Measurements from ENCODE around the gene ALG6. TPM values are rescaled to one million over a fixed set of nuclear protein-coding genes. Genes with fewer than 3 reads are reported as not detected.
"Not testable (repeated sequence)": the region's sequence is repeated elsewhere in the genome, so short reads cannot be mapped to it uniquely, and the experiment has no call there.

Gene ALG6
- total RNA-seq, 1 experiment from 2014 or later: 16.3 TPM

DNA sequence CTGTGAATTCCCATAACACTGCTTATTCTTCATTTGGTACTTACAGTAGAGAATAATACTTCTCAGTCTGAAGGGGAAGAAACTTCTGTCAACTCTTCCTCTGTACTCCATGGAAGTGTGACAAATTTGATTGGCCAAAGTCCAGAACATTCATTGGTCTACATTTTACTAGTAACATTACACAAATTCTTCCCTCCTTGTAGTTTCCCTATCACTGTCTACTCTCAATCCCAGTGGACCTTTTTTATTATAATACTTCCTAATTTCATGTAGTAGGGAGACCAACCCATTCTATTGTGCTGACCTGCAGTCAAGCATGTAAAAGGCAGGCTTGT lies 74.7 kb downstream of the ALG6 start:
- no peak for DNase-seq
- no peaks in the 10 kb centered on the region for H3K9me3 ChIP-seq
- H3K36me3 ChIP-seq: peaks cover 3% of the 10 kb centered on the region
- H3K4me3 ChIP-seq: no peak overlapping the region
- no peaks in the 10 kb centered on the region for H3K27me3 ChIP-seq

- H3K27me3 ChIP-seq: no peaks in the 10 kb centered on the region
- no peak for DNase-seq
- peaks cover 3% of the 10 kb centered on the region; the same call in 1 of the 2 replicates for H3K36me3 ChIP-seq
- no peaks in the 10 kb centered on the region for H3K9me3 ChIP-seq
- no peak overlapping the region for H3K4me3 ChIP-seq
Observed at GRCh38 chr1:63448731-63449246, 81.4 kb downstream of the ALG6 start.

- H3K36me3 ChIP-seq: peaks cover 3% of the 10 kb centered on the region; the same call in 1 of the 2 replicates
- DNase-seq: no peak
- no peaks in the 10 kb centered on the region for H3K9me3 ChIP-seq
- H3K4me3 ChIP-seq: no peak overlapping the region
- H3K27me3 ChIP-seq: no peaks in the 10 kb centered on the region
Observed at GRCh38 chr1:63450416-63450815, 83.0 kb downstream of the ALG6 start.

- no peaks in the 10 kb centered on the region for H3K9me3 ChIP-seq
- H3K4me3 ChIP-seq: no peak overlapping the region
- DNase-seq: no peak
- H3K36me3 ChIP-seq: no peaks in the 10 kb centered on the region
- H3K27me3 ChIP-seq: no peaks in the 10 kb centered on the region
Observed at GRCh38 chr1:63453232-63453631, 85.8 kb downstream of the ALG6 start.

DNA sequence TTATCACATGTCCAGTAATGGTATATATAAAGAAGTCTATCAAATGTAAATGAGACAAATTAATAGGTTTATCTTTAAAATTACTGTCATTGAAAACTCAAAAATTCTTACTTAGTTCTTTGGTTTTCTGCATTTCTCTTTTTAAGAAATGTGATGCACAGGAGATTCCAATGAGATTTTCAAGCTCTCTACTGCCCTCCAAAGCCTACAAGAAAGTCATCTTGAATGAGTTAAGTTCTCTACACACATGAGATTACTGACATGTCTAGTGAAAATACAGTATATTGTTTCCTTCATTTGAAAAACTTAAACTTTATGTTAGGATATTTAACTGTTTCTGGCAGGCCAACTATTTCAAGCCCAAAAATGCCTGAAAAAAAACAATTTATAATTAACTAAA lies 86.8 kb downstream of the ALG6 start:
- Histone ChIP-seq H3K4me3 (no peak overlapping the region), H3K27me3 (no peaks in the 10 kb centered on the region), H3K36me3 (no peaks in the 10 kb centered on the region), H3K9me3 (no peaks in the 10 kb centered on the region)
- no peak for DNase-seq

- Histone ChIP-seq H3K4me3 (no peak overlapping the region), H3K27me3 (no peaks in the 10 kb centered on the region), H3K36me3 (peaks cover 7% of the 10 kb centered on the region), H3K9me3 (peaks cover 11% of the 10 kb centered on the region)
- no peak for DNase-seq
Observed at GRCh38 chr1:63458750-63459149, 91.3 kb downstream of the ALG6 start.

DNA sequence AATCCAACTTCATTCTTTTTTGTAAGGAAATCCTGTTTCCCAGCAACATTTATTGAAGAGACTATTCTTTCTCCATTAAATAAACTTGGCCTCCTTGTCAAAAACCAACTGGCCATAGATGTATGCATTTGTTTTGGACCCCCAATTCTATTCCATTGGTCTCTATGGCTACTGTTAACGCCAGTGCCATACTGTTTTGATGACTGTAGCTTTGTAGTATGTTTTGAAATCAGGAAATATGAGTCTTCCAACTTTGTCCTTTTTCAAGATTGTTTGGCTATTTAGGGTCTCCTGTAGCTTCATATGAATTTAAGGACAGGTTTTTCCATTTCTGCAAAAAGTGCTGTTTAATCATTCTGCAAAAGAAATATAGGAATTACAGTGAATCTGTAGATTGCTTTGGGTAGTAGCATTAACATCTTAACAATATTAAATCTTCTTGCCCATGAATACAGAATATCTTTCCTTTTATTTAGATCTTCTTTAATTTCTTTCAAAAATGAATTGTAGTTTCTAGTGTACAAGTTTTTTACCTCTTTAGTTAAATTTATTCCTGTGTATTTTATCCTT lies 94.3 kb downstream of the ALG6 start:
- DNase-seq: no peak
- Histone ChIP-seq H3K36me3 (peaks cover 7% of the 10 kb centered on the region), H3K27me3 (no peaks in the 10 kb centered on the region), H3K9me3 (peaks cover 11% of the 10 kb centered on the region), H3K4me3 (no peak overlapping the region)

GRCh38 chr1:63463248-63463647 lies 95.8 kb downstream of the ALG6 start:
- H3K36me3 ChIP-seq: peaks cover 7% of the 10 kb centered on the region
- no peaks in the 10 kb centered on the region for H3K27me3 ChIP-seq
- H3K4me3 ChIP-seq: no peak overlapping the region
- peaks cover 11% of the 10 kb centered on the region for H3K9me3 ChIP-seq
- no peak for DNase-seq

DNA sequence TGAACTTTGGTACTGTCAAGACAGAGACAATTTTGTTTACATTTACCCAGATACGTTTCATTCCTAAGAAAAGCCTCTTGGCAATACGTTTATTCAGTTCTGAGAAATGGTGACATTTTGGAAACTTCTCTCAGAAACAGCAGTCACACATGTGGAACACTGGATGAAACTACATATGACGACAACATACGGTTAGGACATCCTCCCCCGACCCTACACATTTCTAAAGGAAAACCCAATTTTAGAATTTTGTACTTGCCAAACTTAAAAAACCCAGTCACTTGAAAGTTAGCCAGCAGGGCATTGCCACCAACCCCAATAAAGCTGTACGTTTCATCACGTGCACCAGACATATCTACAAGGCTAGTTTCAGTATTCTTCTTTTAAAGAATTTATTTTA lies 98.8 kb downstream of the ALG6 start:
- no peak for DNase-seq
- H3K9me3 ChIP-seq: peaks cover 11% of the 10 kb centered on the region
- H3K4me3 ChIP-seq: no peak overlapping the region
- peaks cover 7% of the 10 kb centered on the region for H3K36me3 ChIP-seq
- no peaks in the 10 kb centered on the region for H3K27me3 ChIP-seq

DNA sequence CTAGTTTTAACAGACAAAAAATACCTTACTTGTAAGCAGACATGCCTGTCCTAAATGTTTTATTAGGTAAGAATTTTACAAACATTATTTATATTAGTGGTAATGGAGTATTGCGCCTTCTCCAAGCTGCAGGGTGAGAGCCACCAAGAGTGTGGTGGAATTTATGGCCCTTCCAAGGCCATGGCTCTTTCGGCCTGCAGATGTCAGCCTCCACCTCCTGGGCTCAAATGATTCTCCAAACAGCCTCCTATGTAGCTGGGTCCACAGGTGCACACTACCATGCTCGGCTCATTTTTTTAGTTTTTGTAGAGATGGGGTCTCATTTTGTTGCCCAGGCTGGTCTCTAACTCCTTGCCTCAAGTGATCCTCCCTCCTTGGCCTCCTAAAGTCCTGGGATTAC lies 99.3 kb downstream of the ALG6 start:
- no peak overlapping the region for H3K4me3 ChIP-seq
- no peaks in the 10 kb centered on the region for H3K27me3 ChIP-seq
- peaks cover under 1% of the 10 kb centered on the region for H3K36me3 ChIP-seq
- no peak for DNase-seq
- H3K9me3 ChIP-seq: peaks cover 7% of the 10 kb centered on the region

DNA sequence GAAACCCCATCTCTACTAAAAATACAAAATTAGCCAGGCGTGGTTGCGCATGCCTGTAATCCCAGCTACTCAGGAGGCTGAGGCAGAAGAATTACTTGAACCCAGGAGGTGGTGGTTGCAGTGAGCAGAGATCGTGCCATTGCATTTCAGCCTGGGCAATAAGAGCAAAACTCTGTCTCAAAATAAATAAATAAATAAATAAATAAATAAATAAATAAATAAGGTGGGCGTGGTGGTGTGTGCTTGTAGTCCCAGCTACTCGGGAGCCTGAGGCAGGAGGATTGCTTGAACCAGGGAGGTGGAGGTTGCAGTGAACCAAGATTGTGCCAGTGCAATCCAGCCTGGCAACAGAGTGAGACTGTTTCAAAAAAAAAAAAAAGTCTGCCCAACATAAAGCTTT lies 101.3 kb downstream of the ALG6 start:
- H3K27me3 ChIP-seq, H3K4me3 ChIP-seq, H3K36me3 ChIP-seq, DNase-seq, H3K9me3 ChIP-seq: not testable (repeated sequence)

DNA sequence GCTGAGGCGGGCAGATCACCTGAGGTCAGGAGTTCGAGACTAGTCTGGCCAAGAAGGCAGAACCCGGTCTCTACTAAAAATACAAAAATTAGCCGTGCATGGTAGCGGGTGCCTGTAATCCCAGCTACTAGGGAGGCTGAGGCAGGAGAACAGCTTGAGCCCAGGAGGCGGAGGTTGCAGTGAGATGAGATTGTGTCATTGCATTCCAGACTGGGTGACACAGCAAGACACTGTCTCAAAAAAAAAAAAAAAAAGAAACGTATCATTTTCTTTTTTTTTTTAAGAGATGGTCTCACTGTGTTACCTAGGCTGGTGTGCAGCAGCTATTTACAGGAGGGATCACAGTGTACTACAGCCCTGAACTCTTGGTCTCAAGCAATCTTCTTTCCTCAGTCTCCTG lies 108.3 kb downstream of the ALG6 start:
- DNase-seq: no peak
- no peaks in the 10 kb centered on the region; the same call in 1 of the 2 replicates for H3K36me3 ChIP-seq
- no peak overlapping the region for H3K4me3 ChIP-seq
- no peaks in the 10 kb centered on the region for H3K9me3 ChIP-seq
- no peaks in the 10 kb centered on the region for H3K27me3 ChIP-seq

- no peaks in the 10 kb centered on the region for H3K9me3 ChIP-seq
- no peak overlapping the region for H3K4me3 ChIP-seq
- H3K36me3 ChIP-seq: no peaks in the 10 kb centered on the region; the same call in 1 of the 2 replicates
- H3K27me3 ChIP-seq: no peaks in the 10 kb centered on the region
- DNase-seq: no peak
Observed at GRCh38 chr1:63480057-63480456, 112.6 kb downstream of the ALG6 start.

DNA sequence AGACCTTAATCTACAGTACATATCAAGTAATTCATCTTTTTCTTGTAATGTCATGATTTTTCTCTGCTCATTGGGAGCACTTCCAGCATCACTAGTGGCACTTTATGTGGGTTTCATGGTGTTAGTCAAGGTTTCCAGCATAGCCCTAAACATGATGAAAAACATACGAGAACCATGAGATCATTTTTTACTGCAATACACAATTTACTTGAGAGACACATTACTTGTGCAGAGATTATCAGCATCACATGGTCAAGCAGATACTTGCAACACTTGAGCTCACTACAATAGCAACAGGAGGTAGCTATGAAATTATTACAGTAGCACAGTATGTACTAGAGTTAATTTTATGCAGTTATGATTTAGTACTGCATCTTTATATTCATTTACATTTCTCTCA lies 119.2 kb downstream of the ALG6 start:
- Histone ChIP-seq H3K27me3 (no peaks in the 10 kb centered on the region), H3K36me3 (no peaks in the 10 kb centered on the region; the same call in 1 of the 2 replicates), H3K9me3 (no peaks in the 10 kb centered on the region), H3K4me3 (no peak overlapping the region)
- no peak for DNase-seq

- no peak for DNase-seq
- no peaks in the 10 kb centered on the region for H3K27me3 ChIP-seq
- no peaks in the 10 kb centered on the region; the same call in 1 of the 2 replicates for H3K36me3 ChIP-seq
- no peaks in the 10 kb centered on the region for H3K9me3 ChIP-seq
- no peak overlapping the region for H3K4me3 ChIP-seq
Observed at GRCh38 chr1:63487336-63488065, 120.1 kb downstream of the ALG6 start.
